ENCODE results near the gene TMEM179B.

GRCh38 chr11:62804310-62805075 is 17.3 kb downstream of the TMEM179B start:
- TF ChIP-seq CTCF (IDR thresholded peaks at IDR 0.05; ENCODE audit: insufficient read depth, low read depth, low read length), result no peak
- no peak for TF ChIP-seq EZH2 (IDR thresholded peaks at IDR 0.05; ENCODE audit: insufficient read depth, low read length)
